Astrocyte (in vitro differentiated cells and primary cell): ENCODE measurements around the gene CACNA1D. TPM values are rescaled to one million over a fixed set of nuclear protein-coding genes. Genes with fewer than 3 reads are reported as not detected.

Experiments used
- DNase-seq: peaks from one replicate; pipeline ENCODE4 v3.0.0-alpha.2; 2010; ENCODE audit warnings: low read depth
- FAIRE-seq: peaks from 2 replicates; lab custom pipeline; 2011; peaks lifted over from hg19 to GRCh38; lab: Jason Lieb, UNC
- H2AFZ ChIP-seq: 2 replicates; pipeline ENCODE4 v1.6.0; 2012; ENCODE audit warnings: low read depth, low read length, inconsistent platforms
- H3K27ac ChIP-seq: 2 replicates; pipeline ENCODE4 v1.5.1; 2011; ENCODE audit warnings: low read depth, low read length, inconsistent platforms
- H3K27me3 ChIP-seq: 2 replicates; pipeline ENCODE4 v1.6.0; 2011; ENCODE audit warnings: low read length, inconsistent platforms; ENCODE audit not compliant: insufficient read depth
- H3K36me3 ChIP-seq: 2 replicates; pipeline ENCODE4 v1.5.1; 2011; ENCODE audit warnings: low read length, inconsistent platforms; ENCODE audit not compliant: insufficient read depth
- H3K4me1 ChIP-seq: 2 replicates; pipeline ENCODE4 v1.5.1; 2011; ENCODE audit warnings: low read length, inconsistent platforms; ENCODE audit not compliant: insufficient read depth
- H3K4me2 ChIP-seq: 2 replicates; pipeline ENCODE4 v1.6.0; 2012; ENCODE audit warnings: low read length, inconsistent platforms
- H3K4me3 ChIP-seq: 2 replicates; pipeline ENCODE4 v1.5.1; 2011; ENCODE audit warnings: low read depth, mild to moderate bottlenecking, low read length, inconsistent platforms; ENCODE audit not compliant: insufficient read depth
- H3K79me2 ChIP-seq: 2 replicates; pipeline ENCODE4 v1.6.0; 2012; ENCODE audit warnings: mild to moderate bottlenecking, low read length, inconsistent platforms; ENCODE audit not compliant: insufficient read depth
- H3K9ac ChIP-seq: 2 replicates; pipeline ENCODE4 v1.6.0; 2012; ENCODE audit warnings: mild to moderate bottlenecking, low read length, inconsistent platforms
- H3K9me3 ChIP-seq: 2 replicates; pipeline ENCODE4 v1.5.1; 2012; ENCODE audit warnings: low read depth, mild to moderate bottlenecking, low read length, inconsistent platforms; ENCODE audit not compliant: insufficient read depth
- H4K20me1 ChIP-seq: 2 replicates; pipeline ENCODE4 v1.6.0; 2012; ENCODE audit warnings: low read length, inconsistent platforms; ENCODE audit not compliant: insufficient read depth
- H3K27ac Mint-ChIP-seq: one replicate; pipeline ENCODE4 v1.8.0; 2021; ENCODE audit warnings: mild to moderate bottlenecking, mixed read lengths; ENCODE audit not compliant: unreplicated experiment
- H3K27me3 Mint-ChIP-seq: one replicate; pipeline ENCODE4 v1.8.0; 2021; ENCODE audit warnings: low read depth, mixed read lengths; ENCODE audit not compliant: unreplicated experiment
- H3K36me3 Mint-ChIP-seq: one replicate; pipeline ENCODE4 v1.8.0; 2021; ENCODE audit warnings: low read depth, mixed read lengths; ENCODE audit not compliant: unreplicated experiment
- H3K4me1 Mint-ChIP-seq: one replicate; pipeline ENCODE4 v1.8.0; 2021; ENCODE audit warnings: low read depth, mixed read lengths; ENCODE audit not compliant: unreplicated experiment
- H3K4me3 Mint-ChIP-seq: one replicate; pipeline ENCODE4 v1.8.0; 2021; ENCODE audit warnings: mild to moderate bottlenecking, moderate library complexity, mixed read lengths; ENCODE audit not compliant: unreplicated experiment
- H3K9me3 Mint-ChIP-seq: one replicate; pipeline ENCODE4 v1.8.0; 2021; ENCODE audit warnings: mild to moderate bottlenecking, mixed read lengths; ENCODE audit not compliant: unreplicated experiment
- EZH2 ChIP-seq: IDR thresholded peaks from 2 replicates; pipeline ENCODE4 v1.6.1; 2012; ENCODE audit warnings: mild to moderate bottlenecking, low read length, inconsistent platforms; ENCODE audit not compliant: insufficient read depth
- total RNA-seq: library from RNA; stranded (reverse); gene quantifications from 2 replicates; pipeline ENCODE4 v1.2.1, GENCODE V29; 2021
- TF ChIP-seq, protein P1 (sequence below): IDR thresholded peaks from 2 replicates; pipeline ENCODE4 v1.5.1; 2011; ENCODE audit warnings: low read depth, mild to moderate bottlenecking, inconsistent platforms, low read length, moderate library complexity; ENCODE audit not compliant: insufficient read depth

Gene CACNA1D
- total RNA-seq, 1 donor from 2014 or later: 0.41 TPM

DNA sequence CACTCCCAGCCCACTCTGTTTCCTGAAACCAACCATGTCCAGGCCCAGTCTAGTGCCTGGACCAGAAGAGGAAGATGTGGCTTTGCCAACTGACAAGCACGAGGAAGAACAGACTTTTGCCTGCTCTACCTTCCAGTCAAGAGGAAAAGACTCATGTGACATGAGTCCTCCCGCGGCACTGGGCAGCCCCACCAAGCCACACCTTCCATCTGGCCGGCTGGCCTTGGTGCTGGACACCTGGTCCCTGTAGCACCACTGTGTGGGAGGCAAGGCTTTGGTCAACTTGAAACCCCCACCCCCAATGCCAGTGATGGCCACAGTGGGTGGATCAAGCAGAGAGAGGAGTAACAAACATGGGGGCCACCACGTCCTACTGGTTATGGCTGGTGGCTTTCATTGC, 339.3 kb downstream of the CACNA1D start:
- H4K20me1 ChIP-seq: no peaks in the 10 kb centered on the region
- Mint-ChIP-seq H3K4me1 (no peaks in the 10 kb centered on the region), H3K36me3 (no peaks in the 10 kb centered on the region), H3K9me3 (no peaks in the 10 kb centered on the region), H3K27me3 (no peaks in the 10 kb centered on the region), H3K27ac (no peak overlapping the region), H3K4me3 (no peak overlapping the region)
- H3K36me3 ChIP-seq: no peaks in the 10 kb centered on the region
- H3K4me2 ChIP-seq: no peak overlapping the region
- H3K27me3 ChIP-seq: no peaks in the 10 kb centered on the region
- DNase-seq: no peak
- no peaks in the 10 kb centered on the region for H3K9me3 ChIP-seq
- TF ChIP-seq, protein P1, sequence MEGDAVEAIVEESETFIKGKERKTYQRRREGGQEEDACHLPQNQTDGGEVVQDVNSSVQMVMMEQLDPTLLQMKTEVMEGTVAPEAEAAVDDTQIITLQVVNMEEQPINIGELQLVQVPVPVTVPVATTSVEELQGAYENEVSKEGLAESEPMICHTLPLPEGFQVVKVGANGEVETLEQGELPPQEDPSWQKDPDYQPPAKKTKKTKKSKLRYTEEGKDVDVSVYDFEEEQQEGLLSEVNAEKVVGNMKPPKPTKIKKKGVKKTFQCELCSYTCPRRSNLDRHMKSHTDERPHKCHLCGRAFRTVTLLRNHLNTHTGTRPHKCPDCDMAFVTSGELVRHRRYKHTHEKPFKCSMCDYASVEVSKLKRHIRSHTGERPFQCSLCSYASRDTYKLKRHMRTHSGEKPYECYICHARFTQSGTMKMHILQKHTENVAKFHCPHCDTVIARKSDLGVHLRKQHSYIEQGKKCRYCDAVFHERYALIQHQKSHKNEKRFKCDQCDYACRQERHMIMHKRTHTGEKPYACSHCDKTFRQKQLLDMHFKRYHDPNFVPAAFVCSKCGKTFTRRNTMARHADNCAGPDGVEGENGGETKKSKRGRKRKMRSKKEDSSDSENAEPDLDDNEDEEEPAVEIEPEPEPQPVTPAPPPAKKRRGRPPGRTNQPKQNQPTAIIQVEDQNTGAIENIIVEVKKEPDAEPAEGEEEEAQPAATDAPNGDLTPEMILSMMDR: no peak
- TF ChIP-seq EZH2: no peak
- no peak for FAIRE-seq
- no peak overlapping the region for H3K4me3 ChIP-seq
- H3K79me2 ChIP-seq: no peaks in the 10 kb centered on the region
- H3K4me1 ChIP-seq: no peaks in the 10 kb centered on the region
- no peak overlapping the region for H3K27ac ChIP-seq
- H2AFZ ChIP-seq: no peak overlapping the region
- no peak overlapping the region for H3K9ac ChIP-seq

DNA sequence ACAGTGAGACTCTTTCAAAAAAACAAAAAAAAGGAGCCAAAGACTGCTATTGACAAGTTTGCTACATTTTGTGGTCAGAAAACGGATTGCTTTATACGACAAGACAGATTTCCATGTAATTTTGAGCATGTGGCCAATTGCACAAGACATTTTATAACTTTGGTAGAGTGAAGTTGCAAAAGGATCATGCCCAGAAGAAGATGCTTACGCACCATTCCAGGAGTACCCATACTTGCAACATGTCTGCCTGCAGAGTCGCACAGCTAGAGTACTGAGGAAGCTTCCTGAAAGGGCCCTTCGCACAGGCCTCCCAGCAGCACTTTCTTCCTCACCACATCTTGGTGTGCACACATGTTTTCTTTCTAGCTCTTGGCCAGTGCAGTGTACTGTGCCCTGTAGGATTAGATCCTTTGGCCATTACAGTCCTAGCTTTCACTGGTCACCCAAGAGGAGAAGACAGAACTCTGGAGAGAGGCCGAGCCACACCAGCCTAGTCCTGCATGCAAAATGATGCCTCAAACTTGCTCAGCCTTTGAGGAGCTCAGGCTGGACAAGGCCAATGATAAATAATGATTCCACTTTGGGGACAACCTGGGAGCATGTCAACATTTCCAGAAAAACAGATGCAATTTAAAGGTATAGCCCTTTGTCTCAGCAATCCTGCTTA, 340.2 kb downstream of the CACNA1D start:
- TF ChIP-seq EZH2: no peak
- TF ChIP-seq, protein P1: no peak
- Mint-ChIP-seq H3K36me3 (no peaks in the 10 kb centered on the region), H3K4me1 (no peaks in the 10 kb centered on the region), H3K27ac (no peak overlapping the region), H3K27me3 (peaks cover 5% of the 10 kb centered on the region), H3K9me3 (no peaks in the 10 kb centered on the region), H3K4me3 (no peak overlapping the region)
- Histone ChIP-seq H3K79me2 (no peaks in the 10 kb centered on the region), H3K4me3 (no peak overlapping the region), H3K9ac (no peak overlapping the region), H4K20me1 (no peaks in the 10 kb centered on the region), H3K4me2 (no peak overlapping the region), H3K9me3 (no peaks in the 10 kb centered on the region), H3K36me3 (no peaks in the 10 kb centered on the region), H3K27me3 (no peaks in the 10 kb centered on the region), H3K4me1 (no peaks in the 10 kb centered on the region), H2AFZ (no peak overlapping the region), H3K27ac (no peak overlapping the region)
- DNase-seq: no peak
- FAIRE-seq: no peak

DNA sequence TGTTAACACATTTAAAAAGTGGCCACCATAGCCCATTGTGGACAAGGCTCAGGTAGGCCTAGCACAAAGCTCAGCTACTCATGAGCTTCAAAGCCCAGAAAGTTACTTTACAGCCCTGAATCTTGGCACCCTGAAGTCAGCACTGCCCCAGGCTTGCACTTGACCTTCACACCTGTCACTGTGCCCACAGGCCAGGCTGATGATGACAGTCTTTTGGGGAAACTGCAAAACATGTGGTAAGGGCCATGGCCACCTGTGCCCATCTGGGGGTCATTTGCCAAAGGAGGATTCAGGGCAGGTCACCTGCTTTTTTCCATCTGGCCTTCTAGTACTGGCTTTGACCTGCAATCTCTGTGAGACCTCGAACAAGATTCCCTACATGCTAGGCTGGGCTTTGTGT, 340.8 kb downstream of the CACNA1D start:
- Histone ChIP-seq H3K4me3 (no peak overlapping the region), H3K4me2 (no peak overlapping the region), H2AFZ (no peak overlapping the region), H3K27me3 (no peaks in the 10 kb centered on the region), H4K20me1 (no peaks in the 10 kb centered on the region), H3K27ac (no peak overlapping the region), H3K9me3 (no peaks in the 10 kb centered on the region), H3K79me2 (no peaks in the 10 kb centered on the region), H3K9ac (no peak overlapping the region), H3K4me1 (no peaks in the 10 kb centered on the region), H3K36me3 (no peaks in the 10 kb centered on the region)
- no peaks in the 10 kb centered on the region for H3K36me3 Mint-ChIP-seq
- peaks cover 5% of the 10 kb centered on the region for H3K27me3 Mint-ChIP-seq
- no peaks in the 10 kb centered on the region for H3K9me3 Mint-ChIP-seq
- H3K4me1 Mint-ChIP-seq: no peaks in the 10 kb centered on the region
- TF ChIP-seq, protein P1: no peak
- TF ChIP-seq EZH2: no peak
- DNase-seq: no peak
- H3K27ac Mint-ChIP-seq: no peak overlapping the region
- FAIRE-seq: no peak
- no peak overlapping the region for H3K4me3 Mint-ChIP-seq
